ENCODE results near the gene OPN4.
"Not testable (repeated sequence)": the region's sequence is repeated elsewhere in the genome, so short reads cannot be mapped to it uniquely, and the experiment has no call there.

Gene OPN4

GRCh38 chr10:86654411-86655172, at the start of gene OPN4:
Gene OPN4, plus strand, starts transcription at chr10:86654547. Its CDS starts 237 bp downstream, at chr10:86654784.
- CTCF ChIA-PET = no interaction called here
- Mint-ChIP-seq H3K4me1 (no peaks in the 10 kb centered on the region), H3K36me3 (no peaks in the 10 kb centered on the region), H3K4me3 (no peak within 1 kb of the TSS), H3K27me3 (peaks cover 11% of the 10 kb centered on the region), H3K9me3 (no peaks in the 10 kb centered on the region), H3K27ac (no peak within 1 kb of the TSS)
- DNase-seq = no peak

- Mint-ChIP-seq H3K36me3 (no peaks in the 10 kb centered on the region), H3K9me3 (no peaks in the 10 kb centered on the region), H3K27ac (no peak overlapping the region), H3K4me1 (no peaks in the 10 kb centered on the region), H3K27me3 (peaks cover 17% of the 10 kb centered on the region), H3K4me3 (no peak overlapping the region)
- CTCF ChIA-PET = no interaction called here
- no peak for DNase-seq
These were observed 46.7 kb upstream of the OPN4 start for GRCh38 chr10:86607674-86608073.

- DNase-seq = no peak
- Mint-ChIP-seq H3K4me1 (no peaks in the 10 kb centered on the region), H3K9me3 (no peaks in the 10 kb centered on the region), H3K36me3 (no peaks in the 10 kb centered on the region), H3K4me3 (no peak overlapping the region), H3K27me3 (peaks cover 17% of the 10 kb centered on the region), H3K27ac (no peak overlapping the region)
- CTCF ChIA-PET = no interaction called here
These were observed 44.4 kb upstream of the OPN4 start for GRCh38 chr10:86609920-86610319.

- no peaks in the 10 kb centered on the region for H3K9me3 Mint-ChIP-seq
- no peaks in the 10 kb centered on the region for H3K4me1 Mint-ChIP-seq
- CTCF ChIA-PET = no interaction called here
- no peak overlapping the region for H3K27ac Mint-ChIP-seq
- peaks cover 13% of the 10 kb centered on the region for H3K27me3 Mint-ChIP-seq
- DNase-seq = no peak
- H3K4me3 Mint-ChIP-seq = no peak overlapping the region
- no peaks in the 10 kb centered on the region for H3K36me3 Mint-ChIP-seq
These were observed 43.0 kb upstream of the OPN4 start for GRCh38 chr10:86611386-86611785.

GRCh38 chr10:86613096-86613495, 41.3 kb upstream of the OPN4 start:
- CTCF ChIA-PET = no interaction called here
- H3K9me3 Mint-ChIP-seq = no peaks in the 10 kb centered on the region
- peaks cover 13% of the 10 kb centered on the region for H3K27me3 Mint-ChIP-seq
- no peaks in the 10 kb centered on the region for H3K36me3 Mint-ChIP-seq
- no peak overlapping the region for H3K4me3 Mint-ChIP-seq
- H3K4me1 Mint-ChIP-seq = no peaks in the 10 kb centered on the region
- DNase-seq = no peak
- H3K27ac Mint-ChIP-seq = no peak overlapping the region

DNA sequence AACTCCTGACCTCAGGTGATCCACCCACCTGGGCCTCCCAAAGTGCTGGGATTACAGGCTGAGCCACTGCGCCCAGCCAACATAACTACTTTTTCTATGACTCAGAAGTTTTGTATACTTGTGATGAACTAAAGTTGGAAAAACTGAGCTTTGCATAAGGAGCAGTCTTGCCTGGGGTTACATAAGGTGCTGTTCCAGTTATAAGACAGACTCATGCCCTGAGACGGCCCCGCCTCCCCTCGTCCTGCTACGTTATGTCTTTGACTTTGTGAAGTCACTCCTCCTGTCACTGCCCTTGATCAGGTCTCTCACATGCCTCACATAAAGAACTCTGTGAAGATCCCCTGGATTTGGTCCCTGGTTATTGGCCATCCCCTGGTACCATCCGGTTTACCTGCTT, 40.4 kb upstream of the OPN4 start:
- Mint-ChIP-seq H3K27me3 (peaks cover 13% of the 10 kb centered on the region), H3K36me3 (no peaks in the 10 kb centered on the region), H3K4me1 (no peaks in the 10 kb centered on the region), H3K27ac (no peak overlapping the region), H3K9me3 (no peaks in the 10 kb centered on the region), H3K4me3 (no peak overlapping the region)
- DNase-seq = no peak
- CTCF ChIA-PET = no interaction called here

GRCh38 chr10:86614853-86615252, 39.5 kb upstream of the OPN4 start:
- Mint-ChIP-seq H3K9me3 (no peaks in the 10 kb centered on the region), H3K4me3 (no peak overlapping the region), H3K27ac (no peak overlapping the region), H3K4me1 (no peaks in the 10 kb centered on the region), H3K27me3 (peaks cover 13% of the 10 kb centered on the region), H3K36me3 (no peaks in the 10 kb centered on the region)
- CTCF ChIA-PET = no interaction called here
- no peak for DNase-seq

DNA sequence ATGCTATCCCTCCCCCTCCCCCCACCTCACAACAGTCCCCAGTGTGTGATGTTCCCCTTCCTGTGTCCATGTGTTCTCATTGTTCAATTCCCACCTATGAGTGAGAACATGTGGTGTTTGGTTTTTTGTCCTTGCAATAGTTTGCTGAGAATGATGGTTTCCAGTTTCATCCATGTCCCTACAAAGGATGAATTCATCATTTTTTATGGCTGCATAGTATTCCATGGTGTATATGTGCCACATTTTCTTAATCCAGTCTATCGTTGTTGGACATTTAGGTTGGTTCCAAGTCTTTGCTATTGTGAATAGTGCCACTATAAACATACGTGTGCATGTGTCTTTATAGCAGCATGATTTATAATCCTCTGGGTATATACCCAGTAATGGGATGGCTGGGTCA, 37.1 kb upstream of the OPN4 start:
- H3K27me3 Mint-ChIP-seq, H3K4me1 Mint-ChIP-seq, CTCF ChIA-PET: not testable (repeated sequence)

DNA sequence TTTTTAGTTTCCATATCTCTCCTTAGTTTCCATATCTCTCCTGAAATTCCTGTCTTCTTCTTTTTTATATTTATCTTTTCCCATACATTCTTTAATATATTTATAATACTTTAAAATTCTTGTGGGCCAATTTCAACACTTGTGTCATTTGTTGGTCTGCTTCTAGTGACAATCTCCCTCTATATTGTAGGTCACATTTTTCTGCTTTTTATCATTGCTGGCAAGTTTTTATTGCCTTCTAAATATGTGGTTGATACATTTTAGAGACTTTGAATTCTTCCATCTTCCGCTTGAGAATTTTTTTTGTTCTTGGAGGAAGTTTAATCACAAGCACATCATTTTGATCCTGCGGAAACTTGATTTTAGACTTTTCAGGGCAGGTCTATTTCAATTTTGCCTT, 26.0 kb upstream of the OPN4 start:
- CTCF ChIA-PET = no interaction called here
- Mint-ChIP-seq H3K4me3 (no peak overlapping the region), H3K9me3 (no peaks in the 10 kb centered on the region), H3K36me3 (no peaks in the 10 kb centered on the region), H3K27me3 (peaks cover 54% of the 10 kb centered on the region), H3K27ac (no peak overlapping the region), H3K4me1 (no peaks in the 10 kb centered on the region)
- no peak for DNase-seq

More for the DNA sequence above, 37.1 kb upstream of the OPN4 start:
- DNase-seq, H3K36me3 Mint-ChIP-seq, H3K27ac Mint-ChIP-seq, H3K4me3 Mint-ChIP-seq, H3K9me3 Mint-ChIP-seq: not testable (repeated sequence)

DNA sequence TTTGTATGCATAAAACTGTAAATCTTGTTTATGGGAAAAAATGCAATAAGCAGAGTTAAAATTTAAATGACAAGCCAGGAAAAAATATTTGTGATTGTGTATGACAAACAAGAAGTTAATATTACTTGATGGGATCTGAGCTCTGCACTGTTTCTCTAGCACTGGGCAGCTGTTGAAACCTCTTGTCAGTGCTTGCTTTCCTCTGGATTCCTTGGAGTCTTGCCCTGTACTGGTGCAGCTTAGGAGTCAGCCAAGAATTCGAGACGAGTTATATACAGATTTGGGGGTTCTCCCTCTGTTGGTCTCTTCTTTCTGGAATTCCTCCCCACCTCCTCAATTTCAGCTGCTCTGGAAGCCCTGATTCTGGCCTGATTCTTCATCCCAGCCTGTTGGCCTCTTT, 24.3 kb upstream of the OPN4 start:
- peaks cover 64% of the 10 kb centered on the region for H3K27me3 Mint-ChIP-seq
- H3K36me3 Mint-ChIP-seq = no peaks in the 10 kb centered on the region

GRCh38 chr10:86632009-86632800, 22.1 kb upstream of the OPN4 start:
- no peak overlapping the region for H3K27ac Mint-ChIP-seq
- peaks cover 60% of the 10 kb centered on the region for H3K27me3 Mint-ChIP-seq
- CTCF ChIA-PET = interaction anchor here (1.0 kb wide), 1 partner anchor 370 kb away, joined by 3 read pairs; no protein-coding TSS in a partner anchor
- H3K4me1 Mint-ChIP-seq = no peaks in the 10 kb centered on the region
- H3K4me3 Mint-ChIP-seq = no peak overlapping the region
- no peaks in the 10 kb centered on the region for H3K36me3 Mint-ChIP-seq
- DNase-seq = no peak
- no peaks in the 10 kb centered on the region for H3K9me3 Mint-ChIP-seq

More for the DNA sequence above, 24.3 kb upstream of the OPN4 start:
- Mint-ChIP-seq H3K9me3 (no peaks in the 10 kb centered on the region), H3K4me1 (no peaks in the 10 kb centered on the region), H3K27ac (no peak overlapping the region), H3K4me3 (no peak overlapping the region)
- DNase-seq = no peak
- CTCF ChIA-PET = no interaction called here

DNA sequence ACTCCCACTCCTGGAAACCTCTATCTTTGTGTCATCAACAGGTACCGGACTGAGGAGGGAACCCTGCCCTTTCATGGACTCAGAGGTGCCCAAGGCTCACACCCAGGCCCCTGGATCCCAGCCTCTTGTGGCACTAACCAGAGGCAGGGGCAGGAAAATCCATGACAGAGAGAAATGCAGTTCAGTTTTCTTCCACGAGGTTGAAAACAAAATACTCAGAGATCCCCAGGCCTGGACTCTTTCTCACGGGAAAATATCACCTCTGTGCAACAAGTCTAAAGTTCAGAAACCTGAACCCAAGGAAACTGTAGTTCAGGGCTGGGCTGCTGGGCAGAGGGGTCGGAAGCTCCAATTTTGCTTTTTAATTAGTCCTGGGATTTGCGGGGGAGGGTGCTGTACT, 21.4 kb upstream of the OPN4 start:
- Mint-ChIP-seq H3K27ac (no peak overlapping the region), H3K27me3 (peaks cover 56% of the 10 kb centered on the region), H3K9me3 (no peaks in the 10 kb centered on the region), H3K4me3 (no peak overlapping the region), H3K36me3 (no peaks in the 10 kb centered on the region), H3K4me1 (no peaks in the 10 kb centered on the region)
- CTCF ChIA-PET = interaction anchor here (1.0 kb wide), 1 partner anchor 371 kb away, joined by 3 read pairs; no protein-coding TSS in a partner anchor
- DNase-seq = no peak

DNA sequence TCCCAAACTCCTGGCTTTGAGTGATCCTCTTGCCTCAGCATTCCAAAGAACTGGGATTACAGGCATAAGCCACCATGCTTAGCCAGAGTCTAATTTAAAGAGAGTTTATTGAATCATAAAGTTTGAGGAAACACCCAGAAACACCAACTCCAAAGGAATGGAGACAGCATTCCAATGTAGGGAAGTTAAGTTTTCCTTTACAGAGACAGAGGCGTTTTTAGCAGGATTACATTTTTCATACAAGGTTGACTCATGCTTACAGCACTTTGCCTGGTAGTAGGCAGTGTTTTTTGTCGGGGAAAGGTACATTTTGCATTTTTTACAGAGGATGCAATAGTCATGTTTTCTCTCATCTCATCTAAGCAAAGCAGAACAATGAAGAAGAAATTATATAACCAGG, 18.9 kb upstream of the OPN4 start:
- H3K4me3 Mint-ChIP-seq = no peak overlapping the region
- DNase-seq = no peak

GRCh38 chr10:86636311-86636710, 18.0 kb upstream of the OPN4 start:
- H3K27ac Mint-ChIP-seq = no peak overlapping the region
- H3K36me3 Mint-ChIP-seq = no peaks in the 10 kb centered on the region
- no peaks in the 10 kb centered on the region for H3K4me1 Mint-ChIP-seq
- DNase-seq = no peak
- peaks cover 1% of the 10 kb centered on the region for H3K9me3 Mint-ChIP-seq
- peaks cover 38% of the 10 kb centered on the region for H3K27me3 Mint-ChIP-seq
- CTCF ChIA-PET = interaction anchor here (0.6 kb wide), 1 partner anchor 503 kb away, joined by 3 read pairs; no protein-coding TSS in a partner anchor
- no peak overlapping the region for H3K4me3 Mint-ChIP-seq

More for the DNA sequence above, 18.9 kb upstream of the OPN4 start:
- Mint-ChIP-seq H3K36me3 (no peaks in the 10 kb centered on the region), H3K4me1 (no peaks in the 10 kb centered on the region), H3K27me3 (peaks cover 46% of the 10 kb centered on the region), H3K27ac (no peak overlapping the region), H3K9me3 (no peaks in the 10 kb centered on the region)
- CTCF ChIA-PET = interaction anchor here (0.6 kb wide), 1 partner anchor 502 kb away, joined by 3 read pairs; no protein-coding TSS in a partner anchor

DNA sequence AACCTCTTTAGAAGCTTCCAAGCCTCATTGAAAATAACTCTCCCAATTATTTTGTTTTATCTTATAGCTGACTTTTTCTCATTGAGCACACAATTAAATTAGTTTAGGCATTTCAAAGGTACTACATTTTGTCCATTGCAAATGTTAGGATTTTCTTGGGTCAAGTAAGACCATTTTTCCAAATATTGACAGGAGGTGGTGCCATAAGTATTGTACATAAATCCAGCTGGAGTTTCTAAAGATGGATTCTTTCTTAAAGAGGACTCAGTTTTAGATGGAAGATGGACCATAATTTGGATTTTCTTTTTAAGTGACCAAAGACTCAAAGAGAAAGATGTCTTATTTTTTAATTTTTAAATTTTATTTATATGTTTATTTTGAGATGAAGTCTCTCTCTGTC, 12.3 kb upstream of the OPN4 start:
- peaks cover 10% of the 10 kb centered on the region for H3K4me1 Mint-ChIP-seq
- peaks cover 6% of the 10 kb centered on the region for H3K9me3 Mint-ChIP-seq
- H3K4me3 Mint-ChIP-seq = no peak overlapping the region
- H3K36me3 Mint-ChIP-seq = peaks cover 3% of the 10 kb centered on the region
- no peak for DNase-seq
- CTCF ChIA-PET = no interaction called here
- peaks cover 26% of the 10 kb centered on the region for H3K27me3 Mint-ChIP-seq
- H3K27ac Mint-ChIP-seq = no peak overlapping the region

Measured in activated naive CD4-positive, alpha-beta T cell treated with anti-CD3 and anti-CD28 coated beads, Interleukin-2, amount 10 ng/mL, durations not matched to agents 7 days and 5 days (primary cell).